Epithelial cell of esophagus (primary cell): ENCODE results near the gene ZNF462.

Experiments
- DNase-seq: peaks from one replicate; pipeline ENCODE4 v3.0.0; 2010; ENCODE audit warnings: low read depth
- H3K4me3 ChIP-seq: 2 replicates; pipeline ENCODE4 v1.5.1; 2011; ENCODE audit warnings: mild to moderate bottlenecking, low read length, control low read depth
- TF ChIP-seq, protein P1 (sequence below): IDR thresholded peaks from 2 replicates; pipeline ENCODE4 v1.5.1; 2011; ENCODE audit warnings: low read depth, mild to moderate bottlenecking, low read length, control low read depth, inconsistent platforms; ENCODE audit not compliant: insufficient read depth; ENCODE audit errors: missing control alignments

The ZNF462 gene

DNA sequence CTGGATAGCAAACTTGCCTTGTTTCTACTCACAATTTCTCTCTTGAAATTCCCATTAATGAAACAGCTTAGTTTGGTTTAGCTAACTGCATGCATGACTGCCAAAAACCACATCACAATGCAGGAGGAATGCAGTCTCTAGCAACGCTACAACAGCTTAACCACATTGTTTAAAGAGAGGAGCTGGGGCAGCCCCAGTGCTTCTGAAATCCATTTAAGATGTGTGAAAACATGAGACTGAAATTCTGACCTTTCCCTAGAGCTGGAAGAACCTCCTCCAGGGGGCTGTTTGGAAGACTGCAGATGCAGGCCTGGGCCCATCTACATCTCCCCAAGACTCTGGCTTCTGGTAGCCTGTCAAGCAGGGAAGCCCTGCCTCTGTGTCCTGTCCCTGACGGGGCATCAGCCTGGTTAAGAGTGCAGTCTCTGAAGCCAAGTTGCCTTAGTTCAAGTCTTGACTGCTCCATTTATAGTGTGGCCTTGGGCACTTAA lies 157.1 kb downstream of the ZNF462 start:
- peak; percentile 78 for DNase-seq
- no peak overlapping the region for H3K4me3 ChIP-seq
- TF ChIP-seq, protein P1, sequence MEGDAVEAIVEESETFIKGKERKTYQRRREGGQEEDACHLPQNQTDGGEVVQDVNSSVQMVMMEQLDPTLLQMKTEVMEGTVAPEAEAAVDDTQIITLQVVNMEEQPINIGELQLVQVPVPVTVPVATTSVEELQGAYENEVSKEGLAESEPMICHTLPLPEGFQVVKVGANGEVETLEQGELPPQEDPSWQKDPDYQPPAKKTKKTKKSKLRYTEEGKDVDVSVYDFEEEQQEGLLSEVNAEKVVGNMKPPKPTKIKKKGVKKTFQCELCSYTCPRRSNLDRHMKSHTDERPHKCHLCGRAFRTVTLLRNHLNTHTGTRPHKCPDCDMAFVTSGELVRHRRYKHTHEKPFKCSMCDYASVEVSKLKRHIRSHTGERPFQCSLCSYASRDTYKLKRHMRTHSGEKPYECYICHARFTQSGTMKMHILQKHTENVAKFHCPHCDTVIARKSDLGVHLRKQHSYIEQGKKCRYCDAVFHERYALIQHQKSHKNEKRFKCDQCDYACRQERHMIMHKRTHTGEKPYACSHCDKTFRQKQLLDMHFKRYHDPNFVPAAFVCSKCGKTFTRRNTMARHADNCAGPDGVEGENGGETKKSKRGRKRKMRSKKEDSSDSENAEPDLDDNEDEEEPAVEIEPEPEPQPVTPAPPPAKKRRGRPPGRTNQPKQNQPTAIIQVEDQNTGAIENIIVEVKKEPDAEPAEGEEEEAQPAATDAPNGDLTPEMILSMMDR: no peak

DNA sequence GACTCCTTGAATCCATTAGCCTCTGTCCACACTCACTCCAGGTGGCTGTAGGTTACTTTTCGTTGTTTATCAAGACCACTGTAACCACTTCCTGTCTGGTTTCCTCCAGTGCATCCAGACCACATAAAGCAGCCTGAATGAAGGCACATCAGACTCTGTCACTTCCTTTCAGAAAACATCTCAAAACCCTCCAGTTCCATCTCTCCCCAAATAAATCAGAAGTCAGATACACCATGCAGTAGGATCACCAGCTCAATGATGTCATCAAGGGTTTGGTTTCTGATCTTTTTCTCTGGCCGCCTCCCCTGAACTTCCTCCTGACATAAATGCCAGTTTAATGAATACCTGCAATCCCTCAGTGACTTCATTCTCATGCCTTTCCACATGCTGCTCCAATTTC lies 161.2 kb downstream of the ZNF462 start:
- peak; percentile 58 for DNase-seq
- H3K4me3 ChIP-seq: no peak overlapping the region
- TF ChIP-seq, protein P1: no peak

DNA sequence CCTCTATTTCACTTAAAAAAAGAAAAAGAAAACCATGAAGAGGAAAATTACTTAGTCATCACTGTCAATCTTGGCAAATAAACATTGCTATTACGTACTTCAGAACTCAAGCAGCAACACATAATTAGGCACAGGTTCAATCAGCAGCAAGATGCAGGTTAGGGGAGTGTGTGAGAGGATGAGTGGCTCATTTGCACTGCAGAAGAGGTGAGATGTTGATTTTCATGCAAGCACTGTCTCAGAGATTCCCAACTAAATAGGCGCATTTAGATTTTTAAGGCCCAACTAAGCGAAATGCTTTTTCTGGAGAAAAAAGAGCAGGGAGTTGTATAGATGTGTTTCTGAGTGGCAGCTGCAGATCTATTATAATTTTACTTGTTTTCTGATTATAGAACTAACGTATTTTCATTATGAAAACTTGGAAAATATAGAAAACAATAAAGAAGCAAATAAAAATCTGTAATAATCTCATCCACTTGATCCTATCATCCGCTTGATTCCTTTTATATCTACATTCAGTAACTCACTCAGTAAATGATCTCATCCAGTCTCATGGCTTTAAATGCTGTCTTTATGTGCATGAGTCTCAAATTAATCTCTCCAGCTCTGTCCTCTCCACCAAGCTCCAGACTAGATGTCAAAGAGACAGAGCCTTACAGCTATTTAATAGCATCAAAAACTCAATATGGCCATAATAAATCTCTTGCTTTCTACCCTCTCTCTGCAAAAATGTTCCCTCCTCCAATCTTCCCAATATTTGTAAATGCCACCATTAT lies 162.5 kb downstream of the ZNF462 start:
- no peak for DNase-seq
- TF ChIP-seq, protein P1: no peak
- H3K4me3 ChIP-seq: no peak overlapping the region

DNA sequence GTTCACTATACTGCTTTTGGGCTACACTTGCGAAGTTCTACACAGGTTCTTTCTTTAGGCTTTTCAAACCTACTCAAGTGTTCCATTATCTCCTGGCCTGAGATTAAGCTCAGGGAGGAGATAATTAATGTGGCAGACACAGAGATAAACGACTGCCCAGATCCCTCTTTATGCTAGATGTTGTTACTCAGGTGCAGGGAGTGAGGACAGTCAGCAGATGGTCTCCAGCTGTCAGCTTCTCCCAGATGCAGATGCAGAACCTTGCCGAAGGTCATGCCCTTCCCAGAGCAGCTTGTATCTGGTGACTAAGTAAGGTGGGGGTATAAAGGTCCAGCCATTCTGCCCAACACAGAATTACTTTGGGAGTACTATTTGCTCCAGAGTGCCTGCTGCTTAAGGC lies 166.2 kb downstream of the ZNF462 start:
- no peak overlapping the region for H3K4me3 ChIP-seq
- TF ChIP-seq, protein P1: no peak
- no peak for DNase-seq

DNA sequence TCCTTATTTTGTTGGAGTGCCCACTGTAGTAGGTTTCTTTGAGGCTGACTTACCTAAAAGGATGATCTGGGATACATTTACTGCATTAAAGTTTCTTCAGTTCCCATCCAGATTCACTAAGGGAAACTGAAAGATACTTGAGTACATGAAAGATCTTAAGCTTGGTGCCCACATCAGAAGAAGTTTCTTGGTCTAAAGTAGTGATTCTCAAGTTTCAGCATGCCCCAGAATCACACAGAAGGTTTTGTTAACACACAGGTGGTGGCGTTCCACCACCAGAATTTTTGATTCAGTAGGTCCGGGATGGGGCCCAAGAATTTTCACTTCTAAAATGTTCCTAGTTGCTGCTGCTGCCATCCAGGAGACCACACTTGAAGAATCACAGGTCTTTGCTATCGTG lies 171.0 kb downstream of the ZNF462 start:
- no peak overlapping the region for H3K4me3 ChIP-seq
- no peak for DNase-seq
- TF ChIP-seq, protein P1: no peak

DNA sequence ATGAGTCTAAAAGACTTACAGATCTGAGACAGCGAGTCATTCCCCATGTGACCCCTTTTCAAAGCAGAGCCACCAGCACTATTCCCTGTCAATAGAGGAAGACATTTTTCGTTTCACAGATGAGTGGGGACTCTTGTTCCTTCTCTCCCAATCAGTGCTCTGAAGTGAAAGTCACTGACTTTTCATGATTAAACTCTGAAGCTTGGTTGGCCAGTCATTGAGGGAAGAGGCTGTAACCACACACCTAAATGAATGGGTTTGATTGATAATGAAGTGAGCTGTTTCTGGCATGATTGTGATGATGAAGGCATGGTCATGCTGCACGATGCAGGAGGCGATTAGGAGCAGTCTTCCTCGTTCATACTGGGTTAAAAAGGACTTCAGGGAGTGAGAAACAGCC lies 171.9 kb downstream of the ZNF462 start:
- no peak overlapping the region for H3K4me3 ChIP-seq
- TF ChIP-seq, protein P1: no peak
- no peak for DNase-seq

DNA sequence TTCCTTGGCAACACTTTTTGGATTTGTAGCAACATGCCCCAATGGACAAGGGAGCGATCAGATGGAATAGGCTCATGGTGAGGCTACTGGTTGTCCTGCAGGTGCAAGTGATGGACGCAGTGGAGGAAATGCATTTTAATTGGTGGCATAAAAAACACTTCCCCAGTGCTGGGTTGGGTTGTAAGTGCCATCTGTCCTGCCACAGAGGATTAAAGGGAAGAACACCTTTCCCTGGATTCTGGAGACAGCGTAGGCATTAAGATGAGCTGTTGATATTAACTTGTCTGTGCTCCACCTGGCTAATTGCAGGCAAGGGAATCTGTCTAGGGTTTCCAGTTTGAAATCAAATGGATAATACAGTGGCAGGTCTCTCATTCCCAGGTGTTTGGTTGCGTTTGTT lies 173.4 kb downstream of the ZNF462 start:
- TF ChIP-seq, protein P1: no peak
- DNase-seq: no peak
- no peak overlapping the region for H3K4me3 ChIP-seq
